Astrocyte (in vitro differentiated cells and primary cell): ENCODE results near the gene CBFA2T2. TPM values are rescaled to one million over a fixed set of nuclear protein-coding genes. Genes with fewer than 3 reads are reported as not detected.
"Not testable (repeated sequence)": the region's sequence is repeated elsewhere in the genome, so short reads cannot be mapped to it uniquely, and the experiment has no call there.

Experiments used
- DNase-seq: peaks from one replicate; pipeline ENCODE4 v3.0.0-alpha.2; 2010; ENCODE audit warnings: low read depth
- FAIRE-seq: peaks from 2 replicates; lab custom pipeline; 2011; peaks lifted over from hg19 to GRCh38; lab: Jason Lieb, UNC
- H2AFZ ChIP-seq: 2 replicates; pipeline ENCODE4 v1.6.0; 2012; ENCODE audit warnings: low read depth, low read length, inconsistent platforms
- H3K27ac ChIP-seq: 2 replicates; pipeline ENCODE4 v1.5.1; 2011; ENCODE audit warnings: low read depth, low read length, inconsistent platforms
- H3K27me3 ChIP-seq: 2 replicates; pipeline ENCODE4 v1.6.0; 2011; ENCODE audit warnings: low read length, inconsistent platforms; ENCODE audit not compliant: insufficient read depth
- H3K36me3 ChIP-seq: 2 replicates; pipeline ENCODE4 v1.5.1; 2011; ENCODE audit warnings: low read length, inconsistent platforms; ENCODE audit not compliant: insufficient read depth
- H3K4me1 ChIP-seq: 2 replicates; pipeline ENCODE4 v1.5.1; 2011; ENCODE audit warnings: low read length, inconsistent platforms; ENCODE audit not compliant: insufficient read depth
- H3K4me2 ChIP-seq: 2 replicates; pipeline ENCODE4 v1.6.0; 2012; ENCODE audit warnings: low read length, inconsistent platforms
- H3K4me3 ChIP-seq: 2 replicates; pipeline ENCODE4 v1.5.1; 2011; ENCODE audit warnings: low read depth, mild to moderate bottlenecking, low read length, inconsistent platforms; ENCODE audit not compliant: insufficient read depth
- H3K79me2 ChIP-seq: 2 replicates; pipeline ENCODE4 v1.6.0; 2012; ENCODE audit warnings: mild to moderate bottlenecking, low read length, inconsistent platforms; ENCODE audit not compliant: insufficient read depth
- H3K9ac ChIP-seq: 2 replicates; pipeline ENCODE4 v1.6.0; 2012; ENCODE audit warnings: mild to moderate bottlenecking, low read length, inconsistent platforms
- H3K9me3 ChIP-seq: 2 replicates; pipeline ENCODE4 v1.5.1; 2012; ENCODE audit warnings: low read depth, mild to moderate bottlenecking, low read length, inconsistent platforms; ENCODE audit not compliant: insufficient read depth
- H4K20me1 ChIP-seq: 2 replicates; pipeline ENCODE4 v1.6.0; 2012; ENCODE audit warnings: low read length, inconsistent platforms; ENCODE audit not compliant: insufficient read depth
- H3K27ac Mint-ChIP-seq: one replicate; pipeline ENCODE4 v1.8.0; 2021; ENCODE audit warnings: mild to moderate bottlenecking, mixed read lengths; ENCODE audit not compliant: unreplicated experiment
- H3K27me3 Mint-ChIP-seq: one replicate; pipeline ENCODE4 v1.8.0; 2021; ENCODE audit warnings: low read depth, mixed read lengths; ENCODE audit not compliant: unreplicated experiment
- H3K36me3 Mint-ChIP-seq: one replicate; pipeline ENCODE4 v1.8.0; 2021; ENCODE audit warnings: low read depth, mixed read lengths; ENCODE audit not compliant: unreplicated experiment
- H3K4me1 Mint-ChIP-seq: one replicate; pipeline ENCODE4 v1.8.0; 2021; ENCODE audit warnings: low read depth, mixed read lengths; ENCODE audit not compliant: unreplicated experiment
- H3K4me3 Mint-ChIP-seq: one replicate; pipeline ENCODE4 v1.8.0; 2021; ENCODE audit warnings: mild to moderate bottlenecking, moderate library complexity, mixed read lengths; ENCODE audit not compliant: unreplicated experiment
- H3K9me3 Mint-ChIP-seq: one replicate; pipeline ENCODE4 v1.8.0; 2021; ENCODE audit warnings: mild to moderate bottlenecking, mixed read lengths; ENCODE audit not compliant: unreplicated experiment
- CTCF ChIP-seq: IDR thresholded peaks from 2 replicates; pipeline ENCODE4 v1.5.1; 2011; ENCODE audit warnings: low read depth, mild to moderate bottlenecking, inconsistent platforms, low read length, moderate library complexity; ENCODE audit not compliant: insufficient read depth
- EZH2 ChIP-seq: IDR thresholded peaks from 2 replicates; pipeline ENCODE4 v1.6.1; 2012; ENCODE audit warnings: mild to moderate bottlenecking, low read length, inconsistent platforms; ENCODE audit not compliant: insufficient read depth
- total RNA-seq: library from RNA; stranded (reverse); gene quantifications from 2 replicates; pipeline ENCODE4 v1.2.1, GENCODE V29; 2021

CBFA2T2 gene
- total RNA-seq, 1 donor from 2014 or later: 14.6 TPM

GRCh38 chr20:33488201-33488600 is 1.7 kb upstream of the CBFA2T2 start:
- no peaks in the 10 kb centered on the region for H3K27me3 Mint-ChIP-seq
- no peak overlapping the region for H3K27ac Mint-ChIP-seq
- H4K20me1 ChIP-seq: peaks cover 10% of the 10 kb centered on the region
- H3K4me1 ChIP-seq: peaks cover 4% of the 10 kb centered on the region
- H3K79me2 ChIP-seq: peaks cover 13% of the 10 kb centered on the region
- no peak overlapping the region for H3K4me3 ChIP-seq
- H3K36me3 Mint-ChIP-seq: no peaks in the 10 kb centered on the region
- no peak for FAIRE-seq
- H3K9me3 ChIP-seq: no peaks in the 10 kb centered on the region
- no peaks in the 10 kb centered on the region for H3K4me1 Mint-ChIP-seq
- no peak overlapping the region for H2AFZ ChIP-seq
- no peak overlapping the region for H3K9ac ChIP-seq
- no peak for DNase-seq
- H3K4me2 ChIP-seq: no peak overlapping the region
- H3K9me3 Mint-ChIP-seq: no peaks in the 10 kb centered on the region
- no peaks in the 10 kb centered on the region for H3K27me3 ChIP-seq
- no peak overlapping the region for H3K27ac ChIP-seq
- H3K36me3 ChIP-seq: no peaks in the 10 kb centered on the region
- TF ChIP-seq CTCF (no peak), EZH2 (no peak)
- no peak overlapping the region for H3K4me3 Mint-ChIP-seq

DNA sequence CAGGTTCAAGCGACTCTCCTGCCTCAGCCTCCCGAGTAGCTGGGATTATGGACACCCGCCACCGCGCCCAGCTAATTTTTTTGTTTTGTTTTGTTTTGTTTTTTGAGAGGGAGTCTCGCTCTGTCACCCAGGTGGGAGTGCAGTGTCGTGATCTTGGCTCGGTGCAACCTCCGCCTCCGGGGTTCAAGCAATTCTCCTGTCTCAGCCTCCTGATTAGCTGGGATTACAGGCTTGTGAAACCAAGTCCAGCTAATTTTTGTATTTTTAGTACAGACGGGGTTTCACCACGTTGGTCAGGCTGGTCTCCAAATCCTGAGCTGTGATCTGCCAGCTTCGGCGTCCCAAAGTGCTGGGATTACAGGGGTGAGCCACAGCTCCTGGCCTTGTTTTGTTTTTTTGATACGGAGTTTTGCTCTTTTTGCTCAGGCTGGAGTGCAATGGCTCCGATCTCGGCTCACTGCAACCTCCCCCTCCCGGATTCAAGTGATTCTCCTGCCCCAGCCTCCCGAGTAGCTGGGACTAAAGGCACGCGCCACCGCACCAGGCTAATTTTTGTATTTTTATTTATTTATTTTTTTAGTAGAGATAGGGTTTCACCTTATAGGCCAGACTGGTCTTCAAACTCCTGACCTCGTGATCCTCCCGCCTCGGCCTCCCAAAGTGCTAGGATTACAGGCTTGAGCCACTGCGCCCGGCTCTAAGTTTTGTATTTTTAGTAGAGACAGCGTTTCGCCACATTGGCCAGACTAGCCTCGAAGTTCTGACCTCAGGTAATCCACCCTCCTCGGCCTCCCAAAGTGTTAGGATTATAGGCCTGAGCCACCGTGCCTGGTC is 1.0 kb upstream of the CBFA2T2 start:
- not testable (repeated sequence) for DNase-seq, H3K36me3 Mint-ChIP-seq, H3K27ac Mint-ChIP-seq, H3K9me3 ChIP-seq, H3K4me1 Mint-ChIP-seq, H3K4me3 Mint-ChIP-seq, H3K9ac ChIP-seq, H3K4me3 ChIP-seq, H2AFZ ChIP-seq, H3K4me1 ChIP-seq, H3K36me3 ChIP-seq, H3K27ac ChIP-seq, H3K27me3 ChIP-seq, FAIRE-seq, H3K27me3 Mint-ChIP-seq, H3K9me3 Mint-ChIP-seq
- H3K4me2 ChIP-seq: peak overlapping the region; percentile 99
- peaks cover 15% of the 10 kb centered on the region for H4K20me1 ChIP-seq
- peaks cover 13% of the 10 kb centered on the region for H3K79me2 ChIP-seq

DNA sequence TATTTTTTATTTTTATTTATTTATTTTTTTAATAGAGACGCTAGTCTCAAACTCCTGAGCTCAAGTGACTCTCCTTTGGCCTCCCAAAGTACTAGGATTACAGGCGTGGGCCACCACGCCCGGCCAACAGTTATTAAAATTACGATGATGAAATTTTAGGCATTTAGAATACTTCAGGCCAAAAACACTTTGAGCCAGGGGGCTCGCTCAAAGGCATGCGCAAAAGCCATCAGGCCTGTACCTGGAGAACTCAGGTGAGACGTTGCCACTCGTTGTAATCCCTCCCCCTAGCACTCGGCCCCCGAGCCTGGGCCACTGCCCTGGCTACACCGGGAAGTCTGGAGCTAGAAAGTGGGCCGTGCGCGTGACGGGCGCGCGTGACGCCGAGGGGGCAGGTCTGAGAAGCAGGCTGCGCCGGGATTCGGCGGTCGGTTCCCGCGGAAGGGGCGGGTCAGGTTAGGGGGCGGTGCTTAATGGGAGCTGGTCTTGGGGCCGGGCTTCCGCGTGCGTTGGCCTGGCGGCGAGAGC is 337 bp upstream of the CBFA2T2 start:
- H3K79me2 ChIP-seq: peaks cover 13% of the 10 kb centered on the region
- no peaks in the 10 kb centered on the region for H3K36me3 ChIP-seq
- no peaks in the 10 kb centered on the region for H3K36me3 Mint-ChIP-seq
- peak overlapping the region; percentile 73 for H3K4me3 ChIP-seq
- H3K4me3 Mint-ChIP-seq: peak overlapping the region; percentile 81
- no peaks in the 10 kb centered on the region for H3K27me3 Mint-ChIP-seq
- peaks cover 15% of the 10 kb centered on the region for H4K20me1 ChIP-seq
- DNase-seq (peak; percentile 88), FAIRE-seq (no peak)
- no peaks in the 10 kb centered on the region for H3K4me1 Mint-ChIP-seq
- H3K27ac ChIP-seq: peak overlapping the region; percentile 91
- TF ChIP-seq CTCF: no peak
- TF ChIP-seq EZH2: no peak
- peak overlapping the region; percentile 90 for H3K9ac ChIP-seq
- peak overlapping the region; percentile 99 for H3K4me2 ChIP-seq
- H3K27ac Mint-ChIP-seq: peak overlapping the region; percentile 72
- H3K9me3 ChIP-seq: no peaks in the 10 kb centered on the region
- H3K27me3 ChIP-seq: no peaks in the 10 kb centered on the region
- peaks cover 4% of the 10 kb centered on the region for H3K4me1 ChIP-seq
- no peaks in the 10 kb centered on the region for H3K9me3 Mint-ChIP-seq
- H2AFZ ChIP-seq: peak overlapping the region; percentile 99
